Left forelimb (tissue), 1 donor: ENCODE data around the gene RUNX1.
"Not testable (repeated sequence)": the region's sequence is repeated elsewhere in the genome, so short reads cannot be mapped to it uniquely, and the experiment has no call there.

Source experiments
- DNase-seq: peaks from one replicate; pipeline ENCODE4 v3.0.0-alpha.2; 2018; ENCODE audit warnings: low spot score

RUNX1 gene

DNA sequence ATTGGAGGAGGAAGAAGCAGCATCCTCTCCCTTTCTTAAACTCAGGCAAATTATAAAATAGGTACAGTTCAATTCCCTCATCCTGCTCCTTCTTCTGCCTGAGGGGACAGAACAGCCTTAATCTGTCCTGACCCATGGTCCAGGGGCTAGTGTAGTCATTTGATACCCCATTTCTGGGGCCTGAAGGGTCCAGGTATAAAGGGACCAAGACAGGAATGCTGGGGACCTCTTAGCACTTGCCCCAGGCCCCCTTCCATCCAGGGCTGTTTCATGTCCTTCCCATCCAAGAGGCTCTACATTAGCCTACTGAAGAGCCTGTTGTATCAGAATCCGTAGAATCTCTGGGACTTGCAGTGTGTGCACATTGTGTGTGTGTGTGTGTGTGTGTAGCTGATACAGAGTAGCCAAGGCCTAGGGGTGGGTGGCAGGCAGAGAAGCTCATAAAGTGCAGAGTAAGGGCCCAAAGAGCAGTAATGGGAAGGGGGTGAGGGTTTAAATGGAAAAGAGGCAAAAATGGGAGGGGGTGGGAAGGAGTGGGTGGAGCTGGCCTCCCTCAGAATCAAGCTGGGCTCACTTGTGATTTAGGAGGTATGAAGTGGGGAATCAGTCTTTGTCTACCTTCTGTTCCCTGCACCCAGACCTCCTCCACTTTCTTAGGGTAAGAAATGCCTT is 32.4 kb downstream of the RUNX1 start:
- DNase-seq, result no peak

DNA sequence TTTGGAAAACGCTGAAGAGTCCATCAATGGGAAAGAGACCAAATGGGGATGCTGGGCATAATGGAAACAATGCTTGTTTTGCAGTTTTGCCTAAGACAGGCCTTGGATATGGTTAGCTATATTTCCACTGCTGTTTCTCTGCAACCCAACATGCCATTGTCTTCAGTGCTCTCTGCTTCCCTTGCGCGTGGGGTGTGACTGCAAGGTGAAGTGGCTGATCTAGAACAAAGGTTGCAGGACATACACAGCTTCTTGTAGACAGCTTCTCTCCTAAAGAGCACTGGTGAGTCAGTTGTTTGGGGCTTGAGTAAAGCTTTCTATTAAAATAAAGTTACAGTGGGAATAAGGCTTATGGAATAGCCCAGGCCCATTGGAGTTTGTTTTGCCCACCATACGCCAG is 33.0 kb downstream of the RUNX1 start:
- DNase-seq, result no peak

DNA sequence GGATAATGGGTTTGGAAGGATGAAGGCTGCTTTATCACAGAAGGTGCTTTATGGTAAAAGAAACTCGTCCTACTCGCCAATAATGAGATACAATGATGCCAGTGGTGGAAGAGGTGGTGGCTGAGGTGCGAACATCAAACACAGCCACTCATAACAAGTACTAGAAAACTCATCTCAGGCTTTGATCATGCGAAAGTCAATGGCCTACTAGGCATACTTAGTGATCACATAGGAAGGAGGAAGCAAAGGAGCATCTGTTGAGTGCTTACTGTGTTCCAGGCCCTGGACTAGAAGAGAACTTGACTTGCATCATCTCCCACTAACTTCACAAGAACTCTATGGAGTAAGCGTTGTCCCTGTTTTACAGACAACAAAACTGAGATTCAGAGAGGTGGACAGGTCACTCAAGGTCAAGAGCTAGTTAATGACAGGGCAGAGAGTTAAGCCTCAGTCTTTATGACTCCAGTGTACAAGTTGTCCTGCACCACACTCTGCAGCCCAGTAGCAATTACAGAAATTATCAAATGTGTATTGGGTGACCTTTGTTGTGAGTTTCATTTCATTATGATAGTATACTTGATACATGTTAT is 33.6 kb downstream of the RUNX1 start:
- DNase-seq, result no peak

DNA sequence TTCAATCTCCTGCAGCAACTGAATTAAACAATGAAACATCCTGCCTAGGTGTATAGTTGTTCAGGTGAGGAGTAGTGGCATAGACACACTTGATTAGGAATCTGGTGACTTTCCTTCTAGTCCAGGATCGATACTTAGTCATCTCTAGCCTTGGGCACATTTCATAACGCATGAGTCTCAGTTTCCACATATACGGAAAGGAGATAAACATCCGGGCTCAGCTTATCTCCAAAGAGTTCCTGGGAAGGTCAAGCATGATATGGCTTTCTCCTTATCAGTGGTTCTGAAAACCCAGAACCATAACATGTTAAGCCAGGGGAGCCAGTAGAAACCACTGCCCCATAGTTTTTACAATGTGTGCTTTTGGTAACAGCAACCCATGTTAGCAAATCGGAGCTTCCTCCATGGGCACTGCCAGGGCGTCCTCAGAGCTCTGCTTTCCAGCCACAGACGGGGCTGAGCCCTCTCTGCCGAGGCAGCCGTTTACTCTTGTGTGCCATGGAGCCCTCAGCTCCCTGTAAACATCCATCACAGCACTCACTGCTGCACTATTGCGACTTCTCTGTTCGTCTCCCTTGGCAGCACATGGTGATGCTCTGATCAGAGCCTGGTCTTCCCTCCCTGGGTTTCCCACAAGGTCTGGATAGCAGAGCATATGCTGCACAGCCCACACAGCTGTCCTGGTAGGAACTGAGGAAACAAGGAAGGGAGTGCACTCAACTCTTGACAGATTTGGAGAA is 34.6 kb downstream of the RUNX1 start:
- no peak for DNase-seq

DNA sequence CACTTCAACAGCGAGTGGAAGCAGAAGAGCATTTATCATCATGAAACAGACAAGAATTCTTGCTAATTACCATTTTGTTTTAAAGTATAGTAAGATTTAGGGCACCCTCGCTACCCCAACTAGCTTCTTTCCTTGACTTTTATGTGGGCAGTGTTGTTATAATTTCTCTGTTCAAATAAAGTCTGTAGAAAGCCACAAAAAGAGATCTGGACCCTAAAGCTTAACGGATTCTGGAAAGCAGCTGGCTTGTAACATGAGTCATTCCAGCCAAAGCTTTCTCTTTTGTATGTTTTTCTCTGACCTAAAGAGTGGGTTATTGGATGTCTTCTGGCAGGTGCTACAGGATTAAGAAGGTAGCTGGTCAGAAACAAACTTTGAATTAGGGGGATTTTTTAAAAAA is 37.4 kb downstream of the RUNX1 start:
- DNase-seq, result no peak

DNA sequence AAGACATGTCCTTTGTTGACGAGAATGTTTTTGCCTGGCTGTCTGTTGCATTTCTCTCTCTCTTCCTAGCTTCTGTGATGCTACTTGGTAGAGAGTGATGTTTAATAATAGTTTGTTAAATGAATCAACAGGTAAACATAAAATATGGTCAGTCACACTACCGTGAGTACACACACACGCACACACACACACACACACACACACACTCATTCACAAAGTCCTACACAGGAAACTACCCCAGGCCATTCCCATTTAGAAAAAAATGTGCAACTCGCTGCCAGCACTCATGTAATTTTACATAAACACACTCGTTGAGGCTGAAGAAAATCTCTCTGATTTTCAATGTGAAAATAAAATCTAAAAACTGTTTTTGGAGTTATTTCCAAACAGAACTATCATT is 38.7 kb downstream of the RUNX1 start:
- no peak for DNase-seq

DNA sequence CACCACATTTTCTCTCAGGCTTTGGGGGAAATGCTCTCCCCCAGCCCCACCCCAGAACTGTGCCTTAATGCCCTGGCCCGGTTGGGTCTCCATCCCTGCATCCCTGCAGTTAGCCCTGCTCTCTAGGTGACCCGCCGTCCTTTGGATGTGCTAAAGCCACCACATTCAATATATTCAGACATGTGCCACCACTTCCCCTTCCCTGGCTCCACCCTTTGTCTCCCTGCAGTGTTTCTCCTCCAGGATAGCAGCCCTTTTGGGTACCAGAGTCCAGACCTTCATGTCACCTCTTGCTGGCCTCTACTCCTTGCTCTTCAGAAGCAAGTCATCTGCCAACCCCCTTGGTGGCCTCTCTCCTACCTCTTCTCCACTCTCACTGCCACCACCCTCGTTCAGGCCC is 41.8 kb downstream of the RUNX1 start:
- DNase-seq, result no peak

DNA sequence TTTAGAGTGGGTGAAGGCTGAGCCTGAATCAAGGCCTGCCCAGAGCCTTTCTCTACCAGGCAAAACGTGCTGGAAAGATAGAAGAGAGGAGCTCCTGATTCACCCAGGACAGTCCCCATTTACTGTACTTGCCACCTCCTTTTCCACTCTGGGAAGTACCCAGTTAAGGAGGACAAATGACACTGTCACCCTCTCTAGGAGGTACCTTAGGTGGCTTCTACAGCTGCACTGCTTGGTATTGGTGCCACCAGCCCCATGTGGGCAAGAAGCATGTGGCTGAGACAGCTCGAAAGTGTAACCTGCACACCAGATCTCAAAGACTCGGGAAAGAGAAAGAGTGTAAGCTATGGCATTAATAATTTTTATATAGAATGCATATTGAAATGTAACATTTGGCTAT is 42.3 kb downstream of the RUNX1 start:
- no peak for DNase-seq

DNA sequence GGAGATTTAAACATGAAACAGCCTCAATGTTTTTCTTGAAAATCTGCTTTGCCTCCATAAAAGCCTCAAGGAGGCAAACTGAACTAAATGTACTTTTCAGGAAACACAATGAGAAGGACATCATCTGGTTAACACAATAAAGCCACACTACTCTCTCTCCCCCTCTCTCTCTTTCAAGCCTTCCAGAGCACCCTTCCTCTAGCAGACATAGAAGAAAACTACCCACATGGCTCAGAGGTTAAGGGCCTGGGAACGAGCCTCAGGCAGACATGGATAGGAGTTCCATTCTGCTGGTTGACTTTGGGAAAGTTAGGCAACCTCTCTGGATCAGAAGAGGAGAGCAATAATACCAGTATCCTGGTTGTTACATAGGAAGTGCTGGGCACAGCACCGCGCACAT is 42.9 kb downstream of the RUNX1 start:
- DNase-seq, result no peak

DNA sequence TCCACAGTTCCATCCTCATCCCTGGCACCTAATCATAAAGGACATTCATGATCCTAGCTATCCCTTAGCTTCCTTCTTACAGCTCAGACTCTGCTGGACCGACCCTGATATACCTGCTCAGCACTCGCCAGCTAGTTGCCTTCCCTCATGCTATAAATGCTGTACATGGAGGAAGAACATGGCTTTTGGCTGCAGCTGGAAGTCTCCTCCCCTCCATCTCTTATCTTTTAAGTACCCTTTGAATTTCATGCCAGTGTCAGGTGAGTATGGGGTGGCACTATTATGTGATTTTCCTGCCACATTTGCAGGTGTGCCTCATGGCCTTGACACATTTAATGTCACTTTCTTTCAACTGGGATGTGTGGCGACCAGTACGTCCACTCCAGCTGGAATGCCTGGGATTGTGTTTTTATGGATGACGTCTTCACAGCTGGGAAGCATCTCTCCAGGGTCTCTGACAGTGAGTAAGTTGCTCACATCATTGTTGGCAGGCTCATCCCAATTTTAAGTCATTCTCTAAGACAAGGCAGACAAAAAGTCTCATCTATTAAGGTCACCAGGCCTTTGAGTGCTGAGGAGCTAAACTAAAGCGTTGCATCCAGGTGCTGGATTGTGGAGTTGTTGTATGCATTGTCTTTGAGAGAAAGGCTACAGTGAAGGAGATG is 43.4 kb downstream of the RUNX1 start:
- no peak for DNase-seq

DNA sequence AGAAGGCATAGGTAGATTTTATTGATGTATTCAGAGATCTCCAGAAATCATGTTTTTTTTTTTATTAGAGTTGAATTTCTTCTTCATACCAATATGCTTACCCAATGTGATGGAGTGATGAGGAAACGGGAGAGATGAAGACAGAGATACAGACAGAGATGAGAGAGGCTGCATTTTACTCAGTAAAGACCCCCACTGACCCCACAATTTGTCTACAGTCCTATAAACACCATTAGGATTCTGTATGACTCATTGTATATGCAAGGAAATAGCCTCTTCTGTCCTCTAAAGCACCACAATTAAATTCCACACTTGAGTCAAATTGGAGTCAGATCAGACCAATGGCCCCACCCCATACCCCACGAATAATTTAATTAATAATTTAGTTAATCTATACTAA is 44.0 kb downstream of the RUNX1 start:
- no peak for DNase-seq

DNA sequence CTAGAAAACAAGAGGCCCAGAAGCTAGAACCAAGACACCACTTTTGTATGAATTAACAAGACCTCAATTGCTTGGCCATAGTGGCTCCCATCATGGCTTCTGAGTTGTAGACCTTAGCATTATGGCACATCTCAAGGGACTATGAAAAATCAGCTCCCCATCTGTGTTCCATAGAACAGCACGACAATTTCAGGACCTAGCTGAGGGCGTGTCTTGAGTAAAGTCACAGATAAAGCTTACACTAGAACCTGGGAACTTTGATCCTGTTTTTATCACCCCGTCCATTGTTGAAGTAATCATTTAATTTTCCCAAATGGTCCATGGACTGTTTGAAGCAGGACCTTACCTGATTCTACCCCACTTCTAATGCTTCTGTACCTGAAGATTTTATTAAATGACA is 44.8 kb downstream of the RUNX1 start:
- DNase-seq, result no peak

DNA sequence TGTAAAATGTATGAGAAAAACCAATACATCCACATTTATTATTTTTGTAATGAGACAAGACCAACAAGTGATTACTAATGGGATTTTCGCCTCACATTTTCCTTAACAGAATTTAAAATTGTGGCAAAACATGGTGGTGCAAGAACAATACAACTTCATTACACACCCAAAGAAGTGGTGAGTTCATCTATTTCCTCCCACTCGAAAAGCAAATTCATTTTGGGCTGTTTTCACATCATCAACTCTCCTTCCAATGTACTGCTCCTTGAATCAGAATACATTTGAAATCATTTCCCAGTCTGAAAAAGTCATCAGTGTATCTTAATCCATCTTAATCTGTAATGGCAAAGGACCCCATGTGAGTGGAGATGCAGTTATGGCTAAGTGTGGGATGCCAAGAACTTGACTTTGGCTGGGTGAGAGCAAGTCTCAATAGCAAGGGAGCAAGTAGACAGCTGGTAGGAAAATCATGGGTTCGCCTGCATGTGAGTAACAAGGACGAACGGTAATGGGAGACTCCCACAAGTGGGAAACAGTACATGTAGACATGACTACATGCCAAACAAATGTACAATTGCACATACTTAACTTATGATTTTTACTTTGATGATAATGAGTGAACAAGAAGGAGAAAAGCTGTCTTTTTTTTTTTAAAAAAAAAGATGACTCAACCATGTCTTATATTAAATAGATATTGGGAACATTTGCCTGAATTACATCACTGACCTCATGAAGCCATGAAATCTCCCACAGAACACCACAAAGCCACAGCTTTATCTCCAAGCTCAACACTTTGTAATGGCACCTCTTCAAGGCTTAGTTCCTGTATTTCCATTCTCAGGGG is 46.0 kb downstream of the RUNX1 start:
- DNase-seq, result no peak

DNA sequence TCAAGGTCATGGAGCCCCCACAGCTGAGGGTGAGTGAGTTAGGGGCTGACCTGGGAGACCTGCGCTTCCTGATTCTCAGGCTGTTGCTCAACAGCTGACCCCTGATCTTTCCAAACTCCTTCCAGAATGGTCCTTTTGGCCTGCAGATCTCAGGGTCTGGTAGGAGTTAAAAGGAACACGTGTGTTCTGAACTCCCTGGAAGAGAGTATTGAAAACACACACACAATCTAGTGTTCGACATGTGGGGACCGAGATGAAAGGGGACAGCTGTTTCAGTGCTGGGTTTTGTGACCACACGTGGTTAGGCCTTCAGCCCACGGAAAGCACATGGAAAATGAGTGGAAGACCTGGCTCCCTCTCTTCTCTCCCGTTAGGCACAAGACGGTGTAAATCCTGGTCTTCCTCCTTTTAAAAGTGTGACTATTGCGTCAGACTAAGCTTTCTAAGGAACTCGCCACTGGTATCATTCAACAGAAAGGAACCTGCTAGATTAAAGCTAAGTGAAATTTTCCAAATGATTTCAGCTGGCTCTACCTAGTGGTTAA is 49.6 kb downstream of the RUNX1 start:
- no peak for DNase-seq

DNA sequence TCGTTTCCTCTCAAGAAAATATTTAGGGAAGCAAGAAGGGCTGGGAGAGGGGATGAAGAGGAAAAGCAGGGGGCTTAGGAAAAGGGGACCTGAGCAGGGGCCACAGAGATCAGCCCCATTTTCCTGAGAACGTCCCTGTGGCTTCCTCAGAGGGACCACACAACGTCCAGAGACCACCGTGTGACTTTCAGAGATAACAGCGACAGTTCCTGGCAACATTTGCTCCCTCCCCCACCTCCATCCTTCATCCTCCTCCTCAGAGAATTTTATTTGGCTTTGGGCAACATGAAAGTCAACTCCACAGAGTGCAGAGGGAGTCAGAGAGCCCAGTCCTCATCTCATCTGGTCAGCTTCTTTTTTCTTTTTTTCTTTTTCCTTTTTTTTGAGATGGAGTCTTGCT is 50.9 kb downstream of the RUNX1 start:
- no peak for DNase-seq

DNA sequence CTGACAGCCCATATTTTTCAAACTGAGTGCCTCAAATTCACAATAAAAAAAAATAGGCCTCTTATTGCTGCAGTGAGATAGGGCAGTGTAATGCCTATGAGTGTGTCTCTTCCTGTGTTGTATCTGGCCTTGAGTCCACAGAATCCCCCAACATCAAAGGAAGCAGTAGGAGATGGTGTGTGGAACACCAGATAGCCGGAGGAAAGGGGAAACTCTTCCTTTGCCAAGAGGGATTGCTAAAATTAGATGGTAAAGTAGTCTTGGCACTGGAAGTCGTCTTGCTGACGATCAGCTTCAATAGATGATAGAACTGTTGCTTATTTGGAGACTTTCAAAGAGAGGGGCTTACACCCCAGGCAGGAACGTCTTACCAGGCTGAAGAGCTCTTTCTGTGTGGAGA is 51.8 kb downstream of the RUNX1 start:
- DNase-seq, result no peak

DNA sequence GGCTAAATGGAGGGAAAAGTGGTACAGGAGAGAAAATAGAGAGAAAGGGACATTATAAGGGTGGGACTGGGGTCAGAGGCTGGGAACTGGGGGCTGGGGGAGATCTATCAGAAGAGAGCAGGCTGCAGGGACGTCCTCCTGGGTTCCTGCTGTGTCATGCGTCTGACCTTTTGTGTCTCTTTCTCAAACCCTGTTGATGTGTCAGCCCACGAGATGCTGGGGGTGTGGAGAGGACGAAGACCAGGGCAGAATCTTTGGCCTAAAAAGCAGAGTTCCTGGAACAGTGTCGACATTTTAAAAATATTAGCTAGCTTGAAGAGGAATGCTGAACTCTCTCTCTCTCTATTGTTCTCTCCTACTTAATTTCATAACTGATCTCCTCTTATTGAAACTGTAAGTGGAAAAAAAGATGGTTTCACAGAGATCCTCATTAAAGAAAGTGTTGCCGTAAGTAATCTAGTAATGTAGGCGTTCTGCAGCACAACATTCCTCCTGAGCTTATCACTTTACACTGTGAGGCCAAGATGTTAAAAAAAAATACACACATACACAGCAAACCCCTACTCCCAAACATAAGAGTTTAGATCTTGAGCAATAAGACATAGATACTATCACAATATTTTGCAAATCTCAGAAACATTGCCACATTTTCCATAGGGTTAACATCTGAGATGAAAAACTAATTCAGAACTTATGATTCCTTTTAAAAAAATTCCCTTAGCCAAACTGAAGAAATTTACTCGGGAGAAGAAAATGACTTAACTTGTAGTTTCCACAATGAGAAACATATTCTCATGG is 52.6 kb downstream of the RUNX1 start:
- DNase-seq, result no peak

DNA sequence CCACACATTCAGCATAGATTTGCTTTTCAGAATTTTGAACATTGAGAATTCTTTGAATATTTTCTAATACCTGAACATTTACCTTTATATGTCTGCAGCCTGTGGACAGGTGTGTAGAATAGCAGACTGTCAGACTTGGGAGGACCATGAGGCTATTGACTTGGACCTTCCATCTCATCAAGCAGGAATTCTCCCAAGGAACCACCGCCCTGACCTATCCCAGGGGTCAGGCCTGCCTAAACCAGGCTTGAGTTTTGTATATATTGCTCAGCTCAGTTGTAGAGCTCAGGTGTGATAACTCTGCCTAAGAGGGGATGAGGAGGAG is 53.2 kb downstream of the RUNX1 start:
- no peak for DNase-seq

DNA sequence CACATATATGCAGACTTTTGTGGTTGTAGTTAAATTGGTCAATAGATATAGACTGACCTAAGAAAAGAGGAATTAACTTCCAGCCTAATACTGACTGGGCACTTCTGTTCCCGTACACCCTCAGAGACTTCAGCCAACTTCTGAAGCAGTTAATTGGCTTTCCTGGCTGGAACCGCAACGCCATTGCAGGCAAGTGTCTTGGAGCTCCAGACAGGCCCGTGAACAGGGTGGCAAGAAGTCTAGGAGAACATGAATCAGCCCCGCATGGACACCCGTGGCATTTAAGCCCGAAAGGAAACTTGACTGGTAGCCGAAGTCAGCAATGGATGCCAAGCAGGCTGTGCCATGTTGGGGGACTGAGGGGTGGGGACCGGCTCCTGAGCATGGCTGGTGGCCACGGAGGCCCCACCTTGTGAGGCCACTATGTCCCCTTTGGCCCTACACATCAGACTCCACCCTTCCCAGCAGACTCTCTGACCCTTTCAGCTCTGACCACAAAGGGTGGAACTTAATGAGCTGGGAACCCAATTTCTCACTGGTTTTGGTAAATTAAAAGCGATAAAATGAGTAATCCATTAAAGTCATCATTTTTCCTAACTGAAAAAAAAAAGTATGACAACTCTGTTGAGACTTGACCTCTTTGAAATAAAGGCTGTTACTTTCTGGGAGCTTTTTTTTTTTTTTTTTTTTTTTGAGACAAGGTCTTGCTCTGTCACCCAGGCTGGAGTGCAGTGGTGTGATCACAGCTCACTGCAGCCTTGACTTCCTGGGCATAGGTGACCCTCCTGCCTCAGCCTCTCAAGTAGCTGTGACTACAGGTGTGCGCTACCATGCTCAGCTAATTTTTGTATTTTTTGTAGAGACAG is 54.1 kb downstream of the RUNX1 start:
- DNase-seq, result no peak

DNA sequence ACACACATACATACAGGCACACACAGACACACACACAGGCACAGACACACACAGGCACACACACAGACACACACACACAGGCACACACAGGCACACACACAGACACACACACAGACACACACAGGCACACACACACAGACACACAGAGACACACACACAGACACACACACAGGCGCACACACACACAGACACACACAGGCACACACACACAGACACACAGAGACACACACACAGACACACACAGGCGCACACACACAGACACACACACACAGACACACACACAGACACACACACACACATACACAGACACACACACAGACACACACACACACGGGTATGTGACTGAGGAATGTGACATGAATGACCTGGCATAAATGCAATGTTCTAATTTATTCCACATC is 55.6 kb downstream of the RUNX1 start:
- not testable (repeated sequence) for DNase-seq
